Effector CD4-positive, alpha-beta T cell (primary cell): ENCODE data around the gene UBXN11.

Experiments used
- DNase-seq: peaks from one replicate; pipeline ENCODE4 v3.0.0-alpha.2; 2020

Gene UBXN11

DNA sequence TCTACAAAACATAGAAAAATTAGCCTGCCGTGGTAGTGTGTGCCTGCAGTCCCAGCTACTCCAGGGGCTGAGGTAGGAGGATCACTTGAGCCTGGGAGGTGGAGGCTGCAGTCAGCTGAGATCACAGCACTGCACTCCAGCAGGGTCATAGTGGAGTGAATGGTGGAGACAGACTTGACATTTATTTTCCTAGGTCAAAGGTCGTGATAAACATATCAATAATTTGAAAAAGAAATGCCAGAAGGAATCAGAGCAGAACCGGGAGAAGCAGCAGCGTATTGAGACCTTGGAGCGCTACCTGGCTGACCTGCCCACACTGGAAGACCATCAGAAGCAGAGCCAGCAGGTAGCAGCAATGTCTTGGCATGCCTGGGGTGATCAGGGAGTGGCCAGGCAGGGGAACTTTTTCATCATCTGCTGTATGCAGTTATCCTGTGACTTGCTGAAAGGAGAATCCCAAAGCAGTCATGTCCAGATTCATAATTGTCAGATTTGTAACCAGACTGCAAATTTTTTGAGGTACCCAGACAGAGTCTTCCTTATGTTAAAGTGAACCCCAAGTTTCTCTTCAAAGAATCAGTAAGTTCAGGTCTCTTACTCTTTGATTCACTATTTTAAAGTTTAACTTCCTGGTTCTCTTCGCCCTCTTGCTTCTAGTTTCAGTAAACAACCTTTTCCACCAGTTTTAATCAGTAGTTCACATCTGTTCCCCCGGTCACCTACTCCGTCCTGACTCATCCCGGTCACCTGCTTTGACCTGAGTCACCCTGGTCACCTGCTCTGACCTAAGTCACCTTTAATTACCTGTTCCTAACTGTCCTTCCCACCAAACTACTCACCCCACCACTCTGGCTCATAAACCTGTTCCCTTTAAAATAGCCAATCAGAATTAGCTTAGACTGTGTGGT lies 37.9 kb downstream of the UBXN11 start:
- DNase-seq = no peak

DNA sequence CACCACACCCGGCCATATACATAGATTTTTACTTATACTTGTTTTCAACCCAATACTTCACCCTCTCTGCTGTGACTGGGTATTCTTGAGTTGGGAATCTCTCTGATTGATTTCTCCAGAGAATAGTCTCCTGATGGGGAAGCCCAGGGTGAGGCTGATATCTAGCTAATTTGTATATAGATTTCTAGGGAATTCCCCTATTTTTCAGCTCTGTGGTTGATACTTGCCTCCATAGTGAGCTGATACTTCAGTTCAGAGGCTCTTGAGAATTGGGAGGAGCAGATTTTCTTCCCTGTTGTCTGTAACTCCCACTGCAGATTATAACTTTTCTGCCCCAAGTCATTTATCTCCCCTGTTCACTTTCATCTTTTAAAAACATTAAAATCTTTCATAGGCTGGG lies 41.0 kb downstream of the UBXN11 start:
- no peak for DNase-seq

DNA sequence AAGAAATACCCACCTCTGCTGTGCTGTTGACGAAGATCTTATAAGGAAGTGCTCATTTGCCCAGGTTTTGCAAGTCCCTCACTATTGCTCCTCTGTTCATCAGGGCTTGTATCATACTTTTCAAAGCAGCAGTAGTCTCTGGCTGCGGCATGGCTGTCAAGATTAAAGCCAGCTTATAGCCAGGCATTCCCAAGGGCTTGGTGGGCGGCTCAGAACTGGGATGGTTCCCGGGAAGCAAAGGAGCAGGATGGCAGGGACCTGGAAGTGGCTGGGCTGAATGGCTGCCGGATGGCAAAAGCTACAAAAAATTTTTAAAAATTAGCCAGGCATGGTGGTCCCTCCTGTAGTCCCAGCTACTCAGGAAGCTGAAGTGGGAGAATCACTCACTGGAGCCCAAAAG lies 43.2 kb downstream of the UBXN11 start:
- DNase-seq = no peak

DNA sequence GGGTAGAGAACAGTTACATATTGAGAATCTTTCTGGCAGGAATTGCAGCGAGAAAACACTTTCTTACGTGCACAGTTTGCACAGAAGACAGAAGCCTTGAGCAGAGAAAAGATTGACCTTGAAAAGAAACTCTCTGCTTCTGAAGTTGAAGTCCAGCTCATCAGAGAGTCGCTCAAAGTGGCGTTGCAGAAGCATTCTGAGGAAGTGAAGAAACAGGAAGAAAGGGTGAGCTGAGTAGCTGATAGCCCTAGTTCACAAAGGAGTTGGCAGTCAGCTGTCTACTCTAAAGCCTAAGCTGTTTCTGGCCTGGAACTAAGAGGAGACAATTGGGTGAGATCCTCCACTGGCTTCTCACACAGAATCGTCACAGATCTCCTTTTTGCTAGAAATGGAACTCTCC lies 46.9 kb downstream of the UBXN11 start:
- no peak for DNase-seq

DNA sequence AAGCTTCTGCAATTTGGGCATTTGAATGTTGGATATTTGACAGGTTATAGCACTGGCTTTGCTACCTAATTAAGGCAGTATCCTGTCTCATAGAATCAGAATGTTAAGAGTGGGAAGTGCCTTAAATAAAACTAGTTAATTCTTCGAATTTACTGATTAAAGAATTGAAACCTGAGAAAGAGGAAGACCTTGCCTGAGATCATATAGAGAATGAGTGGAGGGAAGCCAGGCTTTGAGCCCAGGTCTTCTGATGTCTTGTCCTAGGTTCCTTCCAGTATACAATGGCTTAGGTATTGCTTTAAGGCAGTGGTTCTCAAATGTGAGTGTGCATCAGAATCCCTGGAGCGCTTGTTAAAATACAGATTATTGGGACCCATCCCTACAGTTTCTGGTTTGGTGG lies 47.4 kb downstream of the UBXN11 start:
- DNase-seq = no peak

DNA sequence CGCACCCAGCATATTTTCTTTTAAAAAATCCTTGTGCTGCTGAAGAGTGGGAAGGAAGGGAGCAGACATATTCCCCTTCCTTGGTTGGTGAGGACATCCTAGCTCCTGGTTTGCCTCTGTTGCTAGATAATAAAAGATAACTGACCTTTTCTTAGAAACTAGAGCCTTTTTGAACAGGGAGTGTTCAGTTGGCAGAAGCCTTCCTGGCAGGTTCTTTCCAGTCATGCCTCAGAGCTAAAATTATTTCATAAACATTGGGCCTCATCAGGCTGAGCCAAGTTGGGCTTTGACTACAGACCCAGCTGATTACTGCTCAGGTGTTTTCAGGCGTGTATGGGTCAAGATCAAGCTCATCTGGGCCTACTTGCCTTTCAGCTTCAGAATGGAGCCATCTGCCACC lies 49.2 kb downstream of the UBXN11 start:
- DNase-seq = no peak

DNA sequence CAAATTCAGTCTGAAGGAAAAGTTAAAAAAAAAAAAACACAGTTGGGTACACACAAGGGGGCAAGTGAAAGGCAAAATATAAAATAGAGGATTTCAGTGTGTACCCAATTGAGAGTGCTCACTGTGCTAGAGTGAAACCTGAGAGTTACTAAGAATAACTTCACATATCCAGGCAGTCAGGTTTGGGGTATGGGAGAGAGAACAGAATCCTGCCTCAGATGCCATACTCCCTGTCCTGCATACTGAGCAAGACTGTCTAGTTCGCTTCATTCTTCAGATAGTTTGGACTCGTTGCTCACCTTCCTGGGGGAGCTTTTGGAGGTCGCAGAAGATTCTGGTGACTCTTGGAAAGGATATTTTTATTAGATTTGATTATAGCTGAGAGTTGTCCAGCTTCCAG lies 52.0 kb downstream of the UBXN11 start:
- no peak for DNase-seq

DNA sequence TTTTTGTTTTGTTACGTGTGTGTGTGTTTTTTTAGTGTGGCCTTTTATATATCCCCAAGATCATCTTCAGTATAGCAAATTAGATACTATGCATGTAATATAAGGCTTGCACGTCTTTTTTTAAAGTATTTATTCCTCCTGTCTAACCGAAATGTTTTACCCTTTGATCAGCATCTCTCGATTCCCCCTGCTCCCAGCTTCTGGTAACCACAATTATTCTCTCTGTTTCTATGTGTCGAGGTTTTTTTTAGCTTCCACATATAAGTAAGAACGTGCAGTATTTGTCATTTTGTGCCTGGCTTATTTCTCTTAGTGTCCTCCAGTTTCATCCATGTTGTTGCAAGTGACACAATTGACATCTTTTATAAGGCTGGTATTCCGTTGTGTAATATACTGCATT lies 53.7 kb downstream of the UBXN11 start:
- no peak for DNase-seq

DNA sequence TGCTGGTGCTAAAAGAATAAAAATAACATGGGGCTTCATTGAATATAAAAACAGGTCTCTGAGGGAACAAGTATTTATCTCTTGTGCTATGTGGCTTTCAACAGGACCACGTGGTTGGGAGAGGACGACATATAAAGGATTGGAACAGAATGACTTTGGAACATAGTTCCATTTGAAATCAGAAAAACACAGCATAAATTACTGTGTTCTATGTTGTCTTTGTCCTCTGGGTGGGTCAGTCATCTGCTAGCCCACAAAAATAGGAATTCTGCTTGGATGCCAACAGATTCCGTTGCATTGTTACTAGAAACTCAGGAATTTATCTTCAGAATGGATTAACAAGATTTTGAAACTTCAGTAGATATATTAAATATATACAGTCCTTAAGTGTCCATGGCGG lies 66.5 kb downstream of the UBXN11 start:
- no peak for DNase-seq

DNA sequence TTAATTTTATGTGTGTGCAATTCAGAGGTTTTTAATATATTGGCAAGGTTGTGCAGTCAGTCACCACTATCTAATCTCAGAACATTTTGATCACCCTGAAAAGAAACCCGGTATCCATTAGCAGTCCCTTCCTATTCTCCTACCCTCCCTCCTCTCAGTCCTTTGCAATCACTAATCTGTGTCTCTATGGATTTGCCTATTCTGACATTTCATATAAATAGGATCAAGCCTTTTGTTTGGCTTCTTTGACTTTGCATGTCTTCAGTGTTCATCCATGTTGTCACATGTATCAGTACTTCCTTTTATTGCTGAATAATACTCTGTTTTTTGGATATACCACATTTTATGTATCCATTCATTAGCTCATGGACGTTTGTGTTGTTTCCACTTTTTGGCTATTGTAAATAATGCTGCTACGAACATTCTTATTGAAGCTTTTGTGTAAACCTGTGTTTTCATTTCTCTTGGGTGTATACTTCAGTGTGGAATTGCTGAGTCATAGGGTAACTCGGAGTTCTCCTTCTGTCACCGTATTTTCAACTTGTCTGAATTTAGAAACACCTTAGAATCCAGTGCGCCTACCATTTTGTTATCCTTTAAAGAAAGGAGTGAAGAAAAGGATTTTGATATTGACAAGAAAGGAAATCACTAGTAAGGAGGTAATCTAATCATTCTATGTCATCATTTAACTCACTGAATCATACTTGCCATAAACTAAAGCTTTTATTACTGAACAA lies 69.0 kb downstream of the UBXN11 start:
- DNase-seq = no peak

DNA sequence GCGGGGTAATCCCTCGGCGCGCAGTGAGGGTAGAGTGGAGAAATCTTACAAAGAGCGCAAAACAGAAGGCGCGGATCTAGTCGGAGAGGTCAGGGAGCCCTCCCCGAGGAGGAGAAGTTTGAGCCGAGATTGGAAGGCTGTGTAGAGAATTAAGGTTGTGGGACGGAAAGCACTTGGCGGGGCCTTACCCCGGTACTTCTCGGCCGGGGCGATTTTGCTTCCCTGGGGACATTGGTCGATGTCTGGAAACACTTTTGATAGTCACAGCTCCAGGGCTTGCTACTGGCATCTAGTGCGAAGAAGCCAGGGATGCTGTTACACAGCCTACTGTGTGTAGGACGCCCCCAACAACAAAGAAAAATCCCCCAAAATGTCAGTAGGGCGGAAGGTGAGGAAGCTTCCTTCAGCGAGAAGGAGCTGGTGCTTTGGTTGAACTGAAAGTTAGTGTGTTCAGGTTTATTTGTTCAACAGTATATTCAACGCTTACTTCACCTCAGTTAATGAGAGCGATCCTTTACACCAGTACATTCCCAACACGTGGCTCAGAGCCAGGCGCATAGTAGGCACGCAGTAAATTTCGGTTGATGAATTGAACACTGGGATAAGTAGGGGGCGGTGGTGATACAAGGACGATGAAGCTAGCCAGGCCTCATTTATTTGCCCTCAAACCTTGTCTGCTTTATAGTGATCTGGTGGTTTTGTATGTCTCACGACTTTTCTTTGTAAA lies 71.6 kb downstream of the UBXN11 start:
- no peak for DNase-seq

DNA sequence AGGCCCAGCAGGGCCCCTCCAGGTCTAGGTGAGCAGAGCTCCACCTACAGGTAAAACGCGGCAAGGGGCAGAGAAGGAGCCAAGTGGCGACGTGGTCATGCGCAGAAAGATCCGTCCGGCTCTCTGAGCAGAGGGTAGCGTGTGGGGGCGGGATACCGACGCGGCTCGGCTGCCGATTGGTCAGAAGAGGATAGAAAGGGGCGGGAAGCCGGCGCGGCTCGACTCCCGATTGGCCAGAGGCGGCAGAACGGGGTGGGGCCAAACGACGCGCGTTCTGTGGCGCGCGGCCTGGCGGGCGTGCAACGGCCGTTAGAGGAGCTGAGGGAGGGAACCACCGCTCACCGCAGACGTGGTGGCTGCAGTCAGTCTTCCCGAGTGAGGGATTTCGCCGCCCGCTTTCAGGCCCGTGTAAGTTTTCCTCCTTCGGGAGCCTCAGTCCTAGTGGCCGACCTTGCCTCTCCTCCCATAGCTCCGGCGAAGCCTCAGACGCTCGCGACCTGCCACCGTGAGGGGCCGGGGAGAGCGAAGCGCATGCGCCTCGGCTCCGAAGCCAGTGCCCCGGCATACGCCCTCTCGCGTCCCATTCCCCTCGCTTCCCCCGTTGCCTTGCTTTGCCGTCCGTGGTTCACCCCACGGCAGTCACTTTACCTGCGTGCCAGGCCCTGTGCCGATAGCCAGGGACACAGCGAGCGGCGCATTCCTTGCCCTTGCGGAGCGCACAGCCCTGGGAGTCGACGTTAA lies 72.4 kb downstream of the UBXN11 start, which contains the start of gene CEP85:
Gene CEP85, plus strand, starts transcription at position 298 of the 741 bp plus-strand sequence. CDS start 5,584 bp downstream, outside the sequence.
- DNase-seq = peak; percentile 98
